Type B pancreatic cell (in vitro differentiated cells): ENCODE results near the gene GTF2A2. TPM values are rescaled to one million over a fixed set of nuclear protein-coding genes. Genes with fewer than 3 reads are reported as not detected.
"Not testable (repeated sequence)": the region's sequence is repeated elsewhere in the genome, so short reads cannot be mapped to it uniquely, and the experiment has no call there.

ENCODE experiments used
- DNase-seq: peaks from one replicate; pipeline ENCODE4 v3.0.0; 2021; ENCODE audit warnings: mixed read lengths; ENCODE audit not compliant: unreplicated experiment; ENCODE audit errors: extremely low spot score
- H3K27ac Mint-ChIP-seq: 2 replicates; pipeline ENCODE4 v1.8.0; 2021; ENCODE audit warnings: mild to moderate bottlenecking, mixed read lengths
- H3K27me3 Mint-ChIP-seq: 2 replicates; pipeline ENCODE4 v1.8.0; 2021; ENCODE audit warnings: mixed read lengths
- H3K36me3 Mint-ChIP-seq: 2 replicates; pipeline ENCODE4 v1.8.0; 2021; ENCODE audit warnings: mixed read lengths
- H3K4me1 Mint-ChIP-seq: one replicate; pipeline ENCODE4 v1.8.0; 2021; ENCODE audit warnings: mixed read lengths; ENCODE audit not compliant: unreplicated experiment
- H3K4me3 Mint-ChIP-seq: 2 replicates; pipeline ENCODE4 v1.8.0; 2021; ENCODE audit warnings: mild to moderate bottlenecking, mixed read lengths
- H3K9me3 Mint-ChIP-seq: 2 replicates; pipeline ENCODE4 v1.8.0; 2021; ENCODE audit warnings: mixed read lengths
- CTCF ChIP-seq: fragments of 200-600 bp; sonication (generic); conservative IDR thresholded peaks from 2 replicates; pipeline ENCODE4 v1.5.0; 2021; ENCODE audit warnings: antibody characterized with exemption, mild to moderate bottlenecking
- long read RNA-seq: library from polyadenylated mRNA; unstranded; transcript quantifications from one replicate; pipeline ENCODE4 v2.0.0, GENCODE V29; 2020
- total RNA-seq: library from RNA; stranded (reverse); gene quantifications from 2 replicates; pipeline ENCODE4 v1.2.1, GENCODE V29; 2021; ENCODE audit warnings: low replicate concordance

GTF2A2 gene
- 109 and 115 TPM in 2 replicates for total RNA-seq
- long read RNA-seq, transcript GTF2A2-202 (5 exons, 1,582 nt) = major isoform, 58 of 62 reads
- long read RNA-seq, partial matches to known transcripts = 0 of 62 reads
- long read RNA-seq, other reads (novel, unspliced or antisense) = 4 of 62 reads

GRCh38 chr15:59656897-59657634 is at the start of gene GTF2A2:
Gene GTF2A2 (minus strand): TSS chr15:59657515. CDS start chr15:59652277, 5,238 bp downstream.
- TF ChIP-seq CTCF = peak; percentile 19
- H3K27me3 Mint-ChIP-seq = no peaks in the 10 kb centered on the region
- H3K4me1 Mint-ChIP-seq = no peaks in the 10 kb centered on the region
- H3K36me3 Mint-ChIP-seq = peaks cover 10% of the 10 kb centered on the region
- peak within 1 kb of the TSS; percentile 24 for H3K4me3 Mint-ChIP-seq
- peak; percentile 94 for DNase-seq
- H3K9me3 Mint-ChIP-seq = no peaks in the 10 kb centered on the region
- peak within 1 kb of the TSS; percentile 58 for H3K27ac Mint-ChIP-seq

- H3K36me3 Mint-ChIP-seq = no peaks in the 10 kb centered on the region
- H3K9me3 Mint-ChIP-seq = no peaks in the 10 kb centered on the region
- peaks cover 6% of the 10 kb centered on the region for H3K27me3 Mint-ChIP-seq
Observed at GRCh38 chr15:59703979-59704796, 46.9 kb upstream of the GTF2A2 start.

GRCh38 chr15:59702351-59702750 is 45.0 kb upstream of the GTF2A2 start:
- DNase-seq = no peak
- H3K4me1 Mint-ChIP-seq = no peaks in the 10 kb centered on the region
- H3K9me3 Mint-ChIP-seq = no peaks in the 10 kb centered on the region
- H3K36me3 Mint-ChIP-seq = no peaks in the 10 kb centered on the region
- H3K4me3 Mint-ChIP-seq = no peak overlapping the region
- no peak for TF ChIP-seq CTCF
- no peak overlapping the region for H3K27ac Mint-ChIP-seq
- peaks cover 6% of the 10 kb centered on the region for H3K27me3 Mint-ChIP-seq

More at GRCh38 chr15:59703979-59704796, 46.9 kb upstream of the GTF2A2 start:
- no peak for DNase-seq
- Mint-ChIP-seq H3K4me1 (no peaks in the 10 kb centered on the region), H3K4me3 (no peak overlapping the region), H3K27ac (no peak overlapping the region)
- no peak for TF ChIP-seq CTCF

GRCh38 chr15:59701880-59702279 is 44.6 kb upstream of the GTF2A2 start:
- no peaks in the 10 kb centered on the region for H3K36me3 Mint-ChIP-seq
- H3K9me3 Mint-ChIP-seq = no peaks in the 10 kb centered on the region
- TF ChIP-seq CTCF = no peak
- H3K27me3 Mint-ChIP-seq = peaks cover 6% of the 10 kb centered on the region
- no peak overlapping the region for H3K4me3 Mint-ChIP-seq
- DNase-seq = no peak
- no peaks in the 10 kb centered on the region for H3K4me1 Mint-ChIP-seq
- no peak overlapping the region for H3K27ac Mint-ChIP-seq

- Mint-ChIP-seq H3K4me1 (no peaks in the 10 kb centered on the region), H3K4me3 (no peak overlapping the region), H3K36me3 (no peaks in the 10 kb centered on the region), H3K27me3 (peaks cover 6% of the 10 kb centered on the region), H3K27ac (no peak overlapping the region), H3K9me3 (no peaks in the 10 kb centered on the region)
- no peak for DNase-seq
- TF ChIP-seq CTCF = no peak
Observed at GRCh38 chr15:59699810-59700431, 42.6 kb upstream of the GTF2A2 start.

- H3K4me1 Mint-ChIP-seq, DNase-seq, H3K36me3 Mint-ChIP-seq, H3K27ac Mint-ChIP-seq, H3K9me3 Mint-ChIP-seq, H3K4me3 Mint-ChIP-seq, H3K27me3 Mint-ChIP-seq: not testable (repeated sequence)
Observed at GRCh38 chr15:59698065-59698464, 40.8 kb upstream of the GTF2A2 start.
